ENCODE data around the gene PIAS4.
"Not testable (repeated sequence)": the region's sequence is repeated elsewhere in the genome, so short reads cannot be mapped to it uniquely, and the experiment has no call there.

PIAS4 gene

DNA sequence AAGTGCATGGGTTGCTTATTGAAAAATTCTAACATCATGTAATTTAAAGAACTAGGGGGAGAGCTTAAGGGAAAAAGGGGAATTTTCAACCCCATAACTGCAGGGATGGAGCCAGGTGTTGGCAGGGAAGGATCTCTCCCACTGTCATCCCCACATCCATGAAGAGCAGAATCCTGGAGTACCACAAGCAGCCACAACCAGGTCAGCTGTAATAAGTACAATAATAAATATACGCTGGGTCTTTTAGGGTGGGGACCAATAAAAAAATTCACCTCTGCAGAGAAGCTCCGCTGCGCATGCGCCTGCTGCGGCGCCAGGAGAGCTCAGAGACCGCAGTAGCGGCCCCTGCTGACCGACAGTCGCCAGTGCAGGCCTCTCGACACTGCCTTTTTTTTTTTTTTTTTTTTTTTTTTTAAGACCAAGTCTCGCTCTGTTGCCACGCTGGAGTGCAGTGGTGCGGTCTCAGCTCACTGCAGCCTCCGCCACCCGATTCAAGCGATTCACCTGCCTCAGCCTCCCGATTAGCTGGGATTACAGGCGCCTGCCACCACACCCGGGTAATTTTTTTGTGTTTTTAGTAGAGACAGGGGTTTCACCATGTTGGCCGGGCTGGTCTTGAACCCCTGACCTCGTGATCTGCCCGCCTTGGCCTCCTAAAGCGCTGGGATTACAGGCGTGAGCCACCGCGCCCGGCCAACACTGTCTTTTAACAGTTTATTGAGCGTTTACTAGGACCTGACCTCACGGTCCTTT, 19.7 kb upstream of the PIAS4 start:
- H3K27ac ChIP-seq, result peak overlapping the region in 7 of 21 experiments; percentile 9 to 69 (median 52)
- H3K4me3 ChIP-seq, result peak overlapping the region in 1 of 7 experiments; percentile 91

DNA sequence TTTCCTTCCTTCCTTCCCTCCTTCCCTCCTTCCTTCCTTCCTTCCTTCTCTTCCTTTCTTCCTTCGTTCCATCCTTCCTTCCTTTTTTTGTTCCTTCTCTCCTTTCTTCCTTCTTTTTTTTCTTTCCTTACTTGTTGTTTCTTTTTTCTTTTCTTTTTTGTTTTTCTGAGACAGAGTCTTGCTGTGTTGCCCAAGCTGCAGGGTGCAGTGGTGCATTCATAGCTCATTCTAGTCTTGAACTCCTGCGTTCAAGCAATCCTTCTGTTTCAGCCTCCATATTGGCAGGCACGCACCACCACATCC, 16.8 kb upstream of the PIAS4 start:
- Histone ChIP-seq H3K27ac (no peak overlapping the region), H3K4me3 (no peak overlapping the region)

DNA sequence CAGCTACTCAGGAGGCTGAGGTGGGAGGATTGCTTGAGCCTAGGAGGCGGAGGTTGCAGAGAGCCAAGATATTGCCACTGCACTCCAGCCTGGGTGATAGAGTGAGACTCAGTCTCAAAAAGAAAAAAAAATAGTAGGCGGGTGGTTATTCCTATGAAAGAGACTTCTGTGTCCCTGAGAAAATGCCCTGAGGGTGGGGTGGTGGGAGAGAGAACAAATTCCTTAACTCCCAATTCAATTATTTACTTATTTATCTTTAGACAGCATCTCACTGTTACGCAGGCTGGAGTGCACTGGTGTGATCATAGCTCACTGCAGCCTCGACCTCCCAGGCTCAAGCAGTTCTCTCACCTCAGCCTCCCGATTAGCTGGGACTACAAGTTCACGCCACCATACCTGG, 11.9 kb upstream of the PIAS4 start:
- no peak overlapping the region for H3K4me3 ChIP-seq
- no peak overlapping the region for H3K27ac ChIP-seq

DNA sequence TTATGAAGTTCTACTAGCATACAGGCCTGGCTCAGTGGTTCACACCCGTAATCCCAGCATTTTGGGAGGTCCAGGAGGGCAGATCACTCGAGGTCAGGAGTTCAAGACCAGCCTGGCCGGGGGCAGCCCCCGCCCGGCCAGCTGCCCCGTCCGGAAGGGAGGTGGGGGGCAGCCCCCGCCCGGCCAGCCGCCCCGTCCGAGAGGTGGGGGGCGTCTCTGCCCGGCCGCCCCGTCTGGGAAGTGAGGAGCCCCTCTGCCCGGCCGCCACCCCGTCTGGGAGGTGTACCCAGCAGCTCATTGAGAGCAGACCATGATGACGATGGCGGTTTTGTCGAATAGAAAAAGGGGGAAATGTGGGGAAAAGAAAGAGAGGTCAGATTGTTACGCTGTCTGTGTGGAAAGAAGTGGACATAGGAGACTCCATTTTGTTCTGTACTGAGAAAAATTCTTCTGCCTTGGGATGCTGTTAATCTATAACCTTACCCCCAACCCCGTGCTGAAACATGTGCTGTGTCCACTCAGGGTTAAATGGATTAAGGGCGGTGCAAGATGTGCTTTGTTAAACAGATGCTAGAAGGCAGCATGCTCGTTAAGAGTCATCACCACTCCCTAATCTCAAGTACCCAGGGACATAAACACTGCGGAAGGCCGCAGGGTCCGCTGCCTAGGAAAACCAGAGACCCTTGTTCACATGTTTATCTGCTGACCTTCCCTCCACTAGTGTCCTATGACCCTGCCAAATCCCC, 8.7 kb upstream of the PIAS4 start:
- H3K4me3 ChIP-seq, H3K27ac ChIP-seq: not testable (repeated sequence)

DNA sequence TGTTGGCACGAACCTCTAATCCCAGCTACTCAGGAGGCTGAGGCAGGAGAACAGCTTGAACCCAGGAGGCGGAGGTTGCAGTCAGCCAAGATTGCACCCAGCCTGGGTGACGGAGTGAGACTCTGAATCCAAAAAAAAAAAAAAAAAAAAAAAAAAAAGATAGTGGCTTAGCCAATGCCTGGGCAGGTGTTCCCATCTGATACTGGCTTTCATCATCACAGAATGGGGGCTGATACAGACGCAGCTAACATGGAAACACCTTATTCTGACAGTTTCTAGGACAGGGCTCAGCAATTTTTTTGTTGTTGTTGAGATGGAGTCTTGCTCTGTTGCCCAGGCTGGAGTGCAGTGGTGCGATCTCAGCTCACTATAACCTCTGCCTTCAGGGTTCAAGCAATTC, 6.7 kb upstream of the PIAS4 start:
- H3K4me3 ChIP-seq, H3K27ac ChIP-seq: not testable (repeated sequence)

DNA sequence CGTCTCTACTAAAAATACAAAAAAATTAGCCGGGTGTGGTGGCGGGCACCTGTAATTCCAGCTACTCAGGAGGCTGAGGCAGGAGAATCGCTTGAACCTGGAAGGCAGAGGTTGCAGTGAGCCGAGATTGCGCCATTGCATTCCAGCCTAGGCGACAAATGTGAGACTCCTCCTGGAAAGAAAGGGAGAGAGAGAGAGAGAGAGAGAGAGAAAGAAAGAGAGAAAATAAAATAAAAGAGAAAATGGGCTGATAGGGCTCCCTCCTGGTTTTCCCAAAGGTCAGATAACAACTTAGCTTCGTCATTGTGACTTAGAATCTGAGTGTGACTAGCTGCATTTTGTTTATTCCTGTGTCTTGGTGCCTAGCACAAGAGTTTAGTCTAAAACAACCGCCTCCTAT, 2.1 kb upstream of the PIAS4 start:
- H3K27ac ChIP-seq, result not testable (repeated sequence)

DNA sequence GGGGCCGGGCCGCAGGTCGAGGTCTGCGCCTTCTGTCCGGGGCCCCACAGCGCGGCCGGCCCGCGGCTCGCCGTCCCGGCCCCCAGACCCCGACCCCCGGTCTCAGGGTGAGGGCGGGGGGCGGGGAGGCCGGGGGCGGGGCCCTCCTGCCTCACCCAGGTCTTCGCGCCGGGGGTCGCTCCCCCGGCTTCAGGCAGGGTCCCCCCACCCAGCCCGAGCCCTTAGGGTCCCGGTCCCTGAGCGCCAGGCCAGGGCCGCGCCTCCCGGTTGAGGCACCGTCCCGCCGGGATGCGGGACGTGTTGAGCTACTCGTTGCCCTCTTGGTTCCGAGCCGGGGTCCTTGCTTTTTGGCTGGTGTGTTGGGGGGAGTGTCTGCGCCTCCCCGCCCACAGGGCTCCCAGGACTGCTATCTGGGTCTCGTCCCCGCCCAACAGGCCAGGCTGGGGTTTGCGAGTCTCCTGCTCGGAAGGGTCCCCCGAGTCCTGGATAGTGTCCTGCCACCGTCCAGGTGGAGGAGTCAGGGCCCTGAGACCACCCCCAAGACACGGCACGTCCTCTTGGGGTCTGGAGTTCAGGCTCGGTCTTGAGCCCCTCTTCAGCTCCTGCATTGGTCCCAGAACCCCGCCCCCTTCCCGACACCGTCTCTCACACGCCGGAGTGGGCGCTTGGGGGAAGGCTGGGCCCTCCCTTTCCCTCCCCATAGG, 452 bp downstream of the PIAS4 start:
- H3K4me3 ChIP-seq, result peak overlapping the region; percentile 93 to 100 (median 99)

More for the DNA sequence above, 2.1 kb upstream of the PIAS4 start:
- H3K4me3 ChIP-seq, result not testable (repeated sequence)

DNA sequence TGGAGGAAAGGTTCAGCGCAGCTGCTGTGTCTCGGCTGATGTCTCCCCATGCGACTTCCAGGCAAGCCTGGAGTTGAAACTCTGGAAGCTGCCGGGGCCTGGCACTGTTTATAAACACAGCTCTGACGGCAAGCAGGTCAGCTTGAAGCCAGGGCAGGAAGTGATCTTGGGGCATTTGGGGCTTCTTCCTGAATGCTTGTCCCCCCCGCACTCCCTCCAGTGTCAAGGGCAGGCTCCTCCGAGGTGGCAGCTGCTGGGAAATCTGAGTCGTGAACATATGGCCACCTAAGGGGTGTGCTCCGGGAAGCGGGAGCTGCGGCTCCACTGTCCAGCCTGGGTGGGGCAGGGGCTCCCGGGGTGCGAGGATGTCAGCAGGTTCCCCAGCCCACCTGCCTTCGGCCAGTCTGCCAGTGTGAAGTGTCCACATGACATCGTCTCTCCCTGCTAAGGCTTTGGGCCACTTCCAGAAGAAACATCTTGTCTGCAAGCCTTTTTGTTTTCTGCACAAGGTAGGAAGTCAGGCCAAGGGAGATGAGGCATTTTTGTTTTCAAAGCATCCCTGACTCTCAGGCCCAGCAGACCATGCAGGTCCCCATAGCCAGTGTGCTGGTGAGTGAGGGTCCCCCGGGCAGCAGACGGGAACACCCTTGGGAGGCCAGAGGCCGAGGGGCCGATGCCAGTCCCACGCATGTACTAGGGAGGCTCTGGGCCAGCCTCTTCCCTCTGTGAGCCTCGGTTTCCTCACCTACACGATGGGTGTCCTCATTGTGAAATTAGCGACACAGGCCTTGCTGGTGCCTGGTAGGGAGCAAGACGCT, 2.7 kb downstream of the PIAS4 start:
- H3K4me3 ChIP-seq, result no peak overlapping the region

More for the DNA sequence above, 452 bp downstream of the PIAS4 start:
- peak overlapping the region; percentile 76 to 97 (median 92) for H3K27ac ChIP-seq

DNA sequence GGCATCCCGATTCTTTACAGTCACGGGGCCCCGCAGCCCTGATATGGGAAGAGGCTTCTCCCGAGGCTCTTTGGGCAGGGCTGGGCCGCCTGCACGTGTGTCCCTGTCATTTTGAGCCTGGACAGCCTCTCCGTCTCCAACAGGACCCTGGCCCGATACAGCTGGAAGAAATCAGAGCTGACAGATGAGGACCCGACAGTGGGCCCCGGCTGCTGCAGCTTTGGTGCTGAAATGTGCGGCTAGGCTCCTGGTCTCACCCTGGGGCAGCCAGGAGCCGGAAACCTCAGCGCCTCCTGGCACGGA, 3.2 kb downstream of the PIAS4 start:
- Histone ChIP-seq H3K27ac (peak overlapping the region in 2 of 21 experiments; percentile 6 to 39), H3K4me3 (no peak overlapping the region)

More for the DNA sequence above, 2.7 kb downstream of the PIAS4 start:
- peak overlapping the region in 1 of 21 experiments; percentile 39 for H3K27ac ChIP-seq

DNA sequence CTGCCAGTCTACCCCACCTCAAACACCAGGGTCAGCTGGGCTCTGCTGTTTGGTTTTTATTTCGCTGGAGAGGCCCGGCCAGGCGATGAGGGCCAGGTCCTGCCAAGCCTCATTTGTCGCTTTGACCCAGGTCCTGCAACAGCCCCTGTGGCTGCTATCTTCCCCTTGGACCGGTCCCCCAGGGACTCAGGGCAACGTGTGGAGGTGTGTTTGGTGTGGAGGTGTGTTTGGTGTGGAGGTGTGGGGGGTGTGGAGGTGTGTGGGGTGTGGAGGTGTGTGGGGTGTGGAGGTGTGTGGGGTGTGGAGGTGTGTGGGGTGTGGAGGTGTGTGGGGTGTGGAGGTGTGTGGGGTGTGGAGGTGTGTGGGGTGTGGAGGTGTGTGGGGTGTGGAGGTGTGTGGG, 3.9 kb downstream of the PIAS4 start:
- not testable (repeated sequence) for H3K4me3 ChIP-seq
- H3K27ac ChIP-seq, result peak overlapping the region in 1 of 21 experiments; percentile 39

DNA sequence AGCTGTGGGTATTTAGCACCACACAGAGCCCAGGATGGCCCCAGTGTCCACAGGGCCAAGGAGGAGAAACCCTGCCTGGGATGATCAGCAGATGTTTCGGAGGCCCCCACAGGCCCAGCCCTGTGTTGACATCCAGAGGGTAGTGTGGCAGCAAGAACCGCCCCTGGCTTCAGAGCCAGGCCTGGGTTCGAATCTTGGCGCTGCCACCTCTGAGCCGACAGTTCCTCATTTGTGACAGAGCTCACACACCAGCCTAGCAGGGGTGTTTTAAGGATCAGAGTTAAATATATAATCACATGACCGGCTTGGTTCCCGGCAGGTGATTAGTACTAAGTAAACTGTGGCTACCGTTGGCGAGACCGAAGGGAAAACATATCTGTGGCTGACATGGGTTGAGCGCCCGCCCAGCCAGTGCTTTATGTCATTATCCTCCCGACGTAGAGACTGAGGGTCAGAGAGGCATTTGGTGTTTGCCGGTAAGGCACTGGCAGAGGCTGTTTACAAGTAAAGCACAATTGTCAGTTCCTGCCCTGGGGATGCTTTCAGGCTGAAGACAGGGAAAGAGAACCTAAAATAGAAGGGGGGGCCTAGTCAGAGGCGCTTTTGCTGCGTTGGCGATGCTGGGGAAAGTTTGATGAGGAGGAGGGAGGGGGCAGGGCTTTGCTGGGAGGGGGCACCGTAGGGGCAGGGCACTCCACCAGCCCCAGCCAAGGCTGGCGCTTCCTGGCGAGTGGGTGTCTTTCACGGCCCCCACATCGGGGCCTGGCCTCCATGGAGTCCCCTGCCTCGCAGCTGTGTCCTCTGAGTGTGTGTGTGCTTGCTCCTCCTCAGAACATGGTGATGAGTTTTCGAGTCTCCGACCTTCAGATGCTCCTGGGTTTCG, 4.8 kb downstream of the PIAS4 start:
- Histone ChIP-seq H3K4me3 (no peak overlapping the region), H3K27ac (no peak overlapping the region)

DNA sequence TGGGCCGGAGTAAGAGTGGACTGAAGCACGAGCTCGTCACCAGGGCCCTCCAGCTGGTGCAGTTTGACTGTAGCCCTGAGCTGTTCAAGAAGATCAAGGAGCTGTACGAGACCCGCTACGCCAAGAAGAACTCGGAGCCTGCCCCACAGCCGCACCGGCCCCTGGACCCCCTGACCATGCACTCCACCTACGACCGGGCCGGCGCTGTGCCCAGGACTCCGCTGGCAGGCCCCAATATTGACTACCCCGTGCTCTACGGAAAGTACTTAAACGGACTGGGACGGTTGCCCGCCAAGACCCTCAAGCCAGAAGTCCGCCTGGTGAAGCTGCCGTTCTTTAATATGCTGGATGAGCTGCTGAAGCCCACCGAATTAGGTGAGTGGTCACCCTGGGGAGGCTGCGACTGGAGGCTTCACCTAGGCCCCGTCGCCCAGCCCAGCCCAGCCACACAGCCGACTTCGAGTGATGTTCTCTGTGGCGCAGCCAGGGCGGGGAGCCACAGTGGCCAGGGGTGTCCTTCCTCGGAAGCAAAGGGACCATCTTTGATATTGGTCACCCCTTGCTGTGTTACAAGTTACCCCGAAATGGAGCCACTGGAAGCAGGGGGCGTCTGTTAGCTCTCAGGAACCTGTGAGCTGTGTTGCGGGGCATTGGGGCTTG, 5.6 kb downstream of the PIAS4 start:
- Histone ChIP-seq H3K4me3 (no peak overlapping the region), H3K27ac (no peak overlapping the region)

DNA sequence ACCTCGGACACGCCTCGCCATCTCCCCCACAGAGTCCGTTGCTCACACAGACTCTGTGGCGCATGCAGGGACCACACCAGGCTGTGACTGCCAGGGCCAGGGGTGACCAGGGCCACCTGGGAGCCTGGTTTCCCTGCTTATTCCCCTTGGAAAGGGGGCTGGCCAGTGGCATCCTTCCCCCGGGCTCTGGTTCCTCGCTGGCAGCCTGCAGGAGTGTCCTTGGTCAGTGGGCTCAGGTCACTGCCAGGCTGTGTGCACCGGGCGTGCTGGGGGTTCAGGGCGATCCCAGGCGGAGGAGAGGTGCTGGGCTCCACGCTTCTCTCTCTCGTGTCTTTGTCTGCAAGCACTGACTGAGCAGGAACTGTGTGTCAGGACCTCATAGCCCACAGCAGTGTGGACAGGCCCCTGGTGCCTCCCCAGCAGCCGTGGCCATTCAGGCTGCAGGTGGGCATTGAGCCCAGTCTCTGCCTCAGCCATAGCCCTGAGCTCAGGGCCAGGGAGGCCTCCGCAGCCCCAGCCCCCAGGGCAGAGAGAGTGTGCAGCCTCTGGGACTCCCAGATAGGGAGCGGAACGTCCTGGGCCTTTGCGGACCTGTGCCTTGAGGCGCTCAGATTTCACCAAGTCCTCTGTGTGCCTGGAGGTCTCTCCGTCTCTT, 6.5 kb downstream of the PIAS4 start:
- no peak overlapping the region for H3K27ac ChIP-seq
- no peak overlapping the region for H3K4me3 ChIP-seq

DNA sequence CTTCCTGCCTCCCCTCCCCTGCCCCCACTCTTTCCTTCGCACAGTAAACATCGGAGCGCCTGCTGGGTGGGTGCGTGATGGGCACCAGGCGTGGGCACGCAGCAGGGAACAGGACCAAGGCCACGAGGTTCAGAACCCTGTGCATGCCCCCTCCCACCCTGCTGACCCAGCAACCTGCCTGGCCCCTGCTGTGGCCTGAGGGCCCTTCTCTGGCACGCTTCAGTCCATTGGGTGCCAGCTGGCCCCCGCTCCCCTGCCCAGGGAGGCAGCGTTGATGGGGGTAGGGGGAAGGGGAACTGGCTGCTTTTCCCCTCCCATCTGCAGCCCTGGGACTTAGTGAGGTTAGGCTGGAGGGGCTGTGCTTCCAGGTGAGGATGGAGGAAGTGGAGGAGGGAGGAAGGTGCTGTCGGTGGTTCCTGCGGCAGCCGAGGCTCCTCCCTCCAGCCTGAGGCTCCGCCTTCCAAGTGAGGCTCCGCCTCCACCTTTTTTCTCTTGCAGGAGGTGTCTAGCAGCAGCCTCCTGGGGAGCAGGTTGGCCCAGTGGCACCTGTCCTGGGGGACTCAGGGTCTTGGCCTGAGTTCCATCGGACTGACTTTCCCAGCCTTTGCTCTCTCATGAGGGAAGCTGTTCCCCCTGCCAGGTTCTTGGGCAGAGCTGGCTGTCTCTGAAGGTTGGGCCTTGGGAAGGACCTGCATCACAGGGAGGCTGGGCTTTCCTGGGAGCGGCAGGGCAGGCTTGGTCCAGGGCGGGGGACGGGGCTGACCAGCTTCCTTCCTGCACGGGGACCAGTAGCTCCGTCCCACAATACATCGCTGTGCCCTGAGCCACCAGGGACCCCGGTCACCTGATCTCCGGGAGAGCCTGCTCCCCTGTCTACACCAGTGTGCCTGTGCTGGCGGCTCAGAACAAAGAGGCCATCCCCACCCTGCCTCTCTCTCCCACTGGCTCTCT, 7.3 kb downstream of the PIAS4 start:
- H3K4me3 ChIP-seq, result no peak overlapping the region
- H3K27ac ChIP-seq, result peak overlapping the region in 2 of 21 experiments; percentile 4

DNA sequence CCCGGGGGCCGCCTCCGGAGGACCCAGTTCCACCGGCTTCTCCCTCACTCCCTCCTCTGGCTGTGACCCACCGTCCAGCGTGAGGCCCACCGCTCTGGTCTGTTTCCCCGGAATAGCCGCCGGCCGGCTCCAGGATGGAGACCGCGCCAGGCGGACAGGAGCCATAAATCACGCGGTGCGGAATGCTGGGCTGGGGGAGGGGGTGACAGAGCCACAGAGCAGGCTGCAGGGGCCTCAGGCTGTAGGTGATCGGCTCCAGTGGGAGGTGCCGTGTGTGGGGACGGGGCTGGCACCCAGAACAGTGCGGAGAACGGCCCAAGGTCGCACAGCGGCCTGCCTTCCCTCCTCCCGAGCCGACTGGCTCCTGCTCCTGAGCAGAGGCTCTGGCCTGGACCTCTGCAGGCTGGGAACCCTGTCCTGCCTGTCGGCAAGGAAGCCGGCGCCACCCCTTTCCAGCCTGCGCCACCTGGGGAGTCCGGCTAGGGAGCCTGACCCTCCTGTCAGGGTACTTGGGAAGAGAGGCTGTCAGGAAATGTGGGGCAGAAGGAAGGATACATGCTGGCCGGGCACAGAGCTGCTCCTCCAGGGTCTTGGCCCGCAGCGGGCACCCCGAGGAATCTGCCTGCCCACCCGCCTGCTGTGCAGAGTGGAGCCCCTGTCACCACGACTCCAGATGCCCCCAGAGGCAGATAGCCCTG, 8.3 kb downstream of the PIAS4 start:
- H3K4me3 ChIP-seq, result no peak overlapping the region
- peak overlapping the region in 2 of 21 experiments; percentile 4 to 57 for H3K27ac ChIP-seq

DNA sequence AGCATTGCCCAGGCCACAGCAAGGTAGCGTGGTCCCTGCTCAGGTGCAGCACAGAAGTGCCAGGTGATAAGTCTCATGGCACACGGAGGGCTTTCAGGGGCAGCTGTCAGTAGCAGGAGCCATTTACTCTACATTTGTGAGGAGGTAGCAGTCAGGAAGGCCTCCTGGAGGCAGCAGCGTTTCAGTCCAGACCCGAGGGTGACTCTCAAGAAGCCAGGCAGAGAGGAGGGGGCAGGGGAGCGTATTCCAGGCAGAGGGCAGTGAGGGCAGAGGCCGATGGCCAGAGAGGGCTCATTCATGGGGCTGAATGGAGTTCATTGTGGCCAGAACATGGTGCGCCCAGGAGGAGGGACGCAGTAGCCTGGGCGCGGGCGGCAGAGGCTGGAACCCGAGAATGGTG, 8.9 kb downstream of the PIAS4 start:
- no peak overlapping the region for H3K4me3 ChIP-seq
- H3K27ac ChIP-seq, result no peak overlapping the region

Data from skin epidermis (tissue), 12 donors.